ENCODE data around the gene ELFN1.
A peak's percentile ranks its signal among the peaks of the same experiment; 100 is the strongest.

ELFN1 gene

GRCh38 chr7:1665549-1666316 is 4.3 kb upstream of the ELFN1 start:
- Histone ChIP-seq H3K4me3 (ENCODE audit: low read length) (no peak overlapping the region), H3K4me1 (ENCODE audit: control insufficient read depth, insufficient read depth, low read length) (peaks cover 2% of the 10 kb centered on the region), H3K9me3 (ENCODE audit: control insufficient read depth, low read length) (no peaks in the 10 kb centered on the region), H3K9ac (ENCODE audit: low read length) (no peak overlapping the region), H3K36me3 (ENCODE audit: control insufficient read depth, insufficient read depth, low read length, severe bottlenecking) (no peaks in the 10 kb centered on the region), H3K27me3 (replicated peaks; ENCODE audit: control insufficient read depth, insufficient read depth, low read length) (peaks cover 7% of the 10 kb centered on the region)
- peak; percentile 73 for DNase-seq (ENCODE audit: low read depth)

DNA sequence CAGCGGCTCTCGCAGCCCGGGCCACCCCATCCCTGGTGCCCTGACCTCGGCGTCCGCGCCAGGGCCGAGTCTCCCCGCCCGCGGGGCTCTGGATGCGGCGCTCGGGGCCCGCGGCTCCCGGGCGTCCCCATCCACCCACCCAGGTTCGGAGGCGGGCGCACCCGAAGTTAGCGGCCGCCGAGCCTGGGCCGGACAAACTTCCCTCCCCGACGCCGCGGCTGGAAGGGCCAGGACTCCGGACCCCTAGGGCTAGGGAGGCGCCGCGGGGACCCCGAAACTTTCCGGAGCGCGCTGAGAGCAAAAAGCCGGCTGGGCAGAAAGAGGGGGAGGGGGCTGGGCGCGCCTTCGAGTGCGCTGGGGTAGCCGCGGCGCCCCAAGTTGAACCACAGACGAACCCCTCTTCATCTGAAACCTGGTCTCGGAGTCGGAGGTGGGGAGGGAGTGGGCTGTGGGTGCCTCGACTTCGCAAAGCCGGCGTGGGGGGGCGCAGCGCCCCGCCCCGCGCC is 3.7 kb upstream of the ELFN1 start:
- H3K4me3 ChIP-seq (ENCODE audit: low read length), result peak overlapping the region; percentile 58
- no peaks in the 10 kb centered on the region for H3K36me3 ChIP-seq (ENCODE audit: control insufficient read depth, insufficient read depth, low read length, severe bottlenecking)
- DNase-seq (ENCODE audit: low read depth), result peak; percentile 56
- H3K9ac ChIP-seq (ENCODE audit: low read length), result no peak overlapping the region
- peaks cover 7% of the 10 kb centered on the region for H3K27me3 ChIP-seq (replicated peaks; ENCODE audit: control insufficient read depth, insufficient read depth, low read length)
- peaks cover 2% of the 10 kb centered on the region for H3K4me1 ChIP-seq (ENCODE audit: control insufficient read depth, insufficient read depth, low read length)
- H3K9me3 ChIP-seq (ENCODE audit: control insufficient read depth, low read length), result no peaks in the 10 kb centered on the region

DNA sequence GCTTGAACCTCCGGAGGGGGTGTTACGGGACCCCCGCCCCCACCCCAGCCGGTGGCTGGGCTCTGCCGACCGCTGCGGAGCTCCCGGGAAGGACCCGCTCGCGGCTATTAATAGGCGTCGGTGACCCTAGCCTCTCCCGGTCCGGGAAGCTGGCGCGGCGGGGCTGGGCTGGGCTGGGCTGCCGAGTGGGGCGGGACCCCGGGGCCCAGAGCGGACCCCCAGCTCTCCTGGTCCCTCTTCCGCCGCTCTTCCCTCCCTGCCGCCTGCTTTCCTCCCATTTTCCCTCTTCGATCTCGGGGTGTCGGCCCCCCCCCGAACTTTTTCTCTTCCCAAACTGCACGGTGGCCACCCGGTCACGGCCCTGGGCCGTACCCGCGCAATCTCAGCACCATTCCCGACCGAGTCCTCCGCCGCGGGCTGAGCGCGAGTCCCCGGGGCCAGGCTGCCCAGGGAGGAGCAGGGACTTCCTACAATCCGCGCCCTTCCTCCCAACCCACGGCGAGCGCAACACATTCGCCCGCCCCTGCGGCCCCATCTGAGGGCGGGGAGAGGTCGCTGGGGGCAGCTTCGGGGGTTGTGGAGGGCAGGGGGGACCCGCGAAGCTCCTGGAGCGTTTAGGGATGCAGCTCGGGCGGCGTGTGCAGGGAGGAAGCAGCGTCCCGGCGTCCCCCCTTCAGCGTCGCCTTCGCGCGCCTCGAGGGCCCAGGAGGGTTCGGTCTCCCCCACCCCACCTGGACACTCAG is 3.1 kb upstream of the ELFN1 start:
- Histone ChIP-seq H3K9me3 (ENCODE audit: control insufficient read depth, low read length) (no peaks in the 10 kb centered on the region), H3K27me3 (replicated peaks; ENCODE audit: control insufficient read depth, insufficient read depth, low read length) (peaks cover 7% of the 10 kb centered on the region), H3K9ac (ENCODE audit: low read length) (no peak overlapping the region), H3K36me3 (ENCODE audit: control insufficient read depth, insufficient read depth, low read length, severe bottlenecking) (no peaks in the 10 kb centered on the region), H3K4me3 (ENCODE audit: low read length) (peak overlapping the region; percentile 58), H3K4me1 (ENCODE audit: control insufficient read depth, insufficient read depth, low read length) (peaks cover 2% of the 10 kb centered on the region)
- peak; percentile 60 for DNase-seq (ENCODE audit: low read depth)

- peak; percentile 15 for DNase-seq (ENCODE audit: low read depth)
Observed at GRCh38 chr7:1667566-1668395, 2.3 kb upstream of the ELFN1 start.

GRCh38 chr7:1668396-1669063 is 1.5 kb upstream of the ELFN1 start:
- Histone ChIP-seq H3K36me3 (ENCODE audit: control insufficient read depth, insufficient read depth, low read length, severe bottlenecking) (no peaks in the 10 kb centered on the region), H3K4me1 (ENCODE audit: control insufficient read depth, insufficient read depth, low read length) (peaks cover 2% of the 10 kb centered on the region), H3K9me3 (ENCODE audit: control insufficient read depth, low read length) (no peaks in the 10 kb centered on the region), H3K4me3 (ENCODE audit: low read length) (no peak overlapping the region), H3K27me3 (replicated peaks; ENCODE audit: control insufficient read depth, insufficient read depth, low read length) (peaks cover under 1% of the 10 kb centered on the region), H3K9ac (ENCODE audit: low read length) (no peak overlapping the region)
- no peak for DNase-seq (ENCODE audit: low read depth)

More at GRCh38 chr7:1667566-1668395, 2.3 kb upstream of the ELFN1 start:
- H3K36me3 ChIP-seq (ENCODE audit: control insufficient read depth, insufficient read depth, low read length, severe bottlenecking), result no peaks in the 10 kb centered on the region
- no peaks in the 10 kb centered on the region for H3K9me3 ChIP-seq (ENCODE audit: control insufficient read depth, low read length)
- H3K27me3 ChIP-seq (replicated peaks; ENCODE audit: control insufficient read depth, insufficient read depth, low read length), result peaks cover 5% of the 10 kb centered on the region
- no peak overlapping the region for H3K9ac ChIP-seq (ENCODE audit: low read length)
- peak overlapping the region; percentile 58 for H3K4me3 ChIP-seq (ENCODE audit: low read length)
- H3K4me1 ChIP-seq (ENCODE audit: control insufficient read depth, insufficient read depth, low read length), result peaks cover 2% of the 10 kb centered on the region

- Histone ChIP-seq H3K36me3 (ENCODE audit: control insufficient read depth, insufficient read depth, low read length, severe bottlenecking) (no peaks in the 10 kb centered on the region), H3K4me3 (ENCODE audit: low read length) (no peak overlapping the region), H3K9me3 (ENCODE audit: control insufficient read depth, low read length) (no peaks in the 10 kb centered on the region), H3K27me3 (replicated peaks; ENCODE audit: control insufficient read depth, insufficient read depth, low read length) (peaks cover 8% of the 10 kb centered on the region), H3K4me1 (ENCODE audit: control insufficient read depth, insufficient read depth, low read length) (peaks cover 2% of the 10 kb centered on the region), H3K9ac (ENCODE audit: low read length) (no peak overlapping the region)
- DNase-seq (ENCODE audit: low read depth), result peak; percentile 13
Observed at GRCh38 chr7:1669064-1669951, 769 bp upstream of the ELFN1 start.

GRCh38 chr7:1670894-1671593 is 967 bp downstream of the ELFN1 start:
- H3K27me3 ChIP-seq (replicated peaks; ENCODE audit: control insufficient read depth, insufficient read depth, low read length), result peaks cover 16% of the 10 kb centered on the region
- DNase-seq (ENCODE audit: low read depth), result no peak
- H3K4me1 ChIP-seq (ENCODE audit: control insufficient read depth, insufficient read depth, low read length), result peaks cover 2% of the 10 kb centered on the region
- H3K36me3 ChIP-seq (ENCODE audit: control insufficient read depth, insufficient read depth, low read length, severe bottlenecking), result no peaks in the 10 kb centered on the region
- H3K9ac ChIP-seq (ENCODE audit: low read length), result no peak overlapping the region
- H3K4me3 ChIP-seq (ENCODE audit: low read length), result no peak overlapping the region
- no peaks in the 10 kb centered on the region for H3K9me3 ChIP-seq (ENCODE audit: control insufficient read depth, low read length)

DNA sequence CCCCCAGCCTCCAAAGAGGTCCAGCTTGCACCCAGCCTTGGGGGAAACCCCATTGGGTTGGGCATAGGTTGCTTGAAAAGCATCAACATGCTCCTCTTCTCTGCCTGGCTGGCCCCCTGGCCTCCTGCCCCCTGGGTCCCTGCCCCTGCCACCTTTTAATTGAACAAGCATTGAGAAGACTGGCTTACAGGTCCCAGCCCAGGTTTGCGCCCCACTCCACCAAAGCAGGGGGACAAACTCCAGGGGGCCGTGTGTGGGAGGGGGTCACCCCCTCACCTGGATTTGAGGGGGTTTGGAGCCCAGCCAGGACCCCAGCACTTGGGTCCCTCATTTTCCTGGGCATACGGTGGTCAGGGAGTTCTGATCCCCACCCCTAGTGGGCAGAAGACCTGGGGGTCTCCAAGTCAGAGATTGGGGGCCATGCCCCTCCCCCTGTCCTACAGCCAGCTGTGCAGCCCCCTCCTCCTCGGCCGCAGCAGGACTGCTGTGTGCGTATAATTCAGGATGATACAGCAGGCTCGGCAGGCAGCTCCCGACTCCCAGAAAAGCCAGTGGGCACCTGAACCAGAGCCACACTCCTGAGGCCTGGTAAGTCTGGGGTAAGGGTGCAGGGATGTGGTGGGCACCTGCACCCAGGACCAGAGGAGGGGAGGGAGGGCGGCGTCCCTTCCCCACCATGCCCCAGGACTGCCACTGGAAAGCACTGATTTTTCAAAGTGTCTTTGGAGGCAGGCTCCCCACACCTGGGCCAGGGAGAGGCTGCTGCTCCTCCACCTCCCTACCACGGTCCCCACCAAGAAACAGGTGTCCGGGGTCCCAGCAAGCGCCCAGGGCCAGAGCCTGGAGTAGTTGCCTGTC is 1.7 kb downstream of the ELFN1 start:
- Histone ChIP-seq H3K9me3 (ENCODE audit: control insufficient read depth, low read length) (no peaks in the 10 kb centered on the region), H3K4me3 (ENCODE audit: low read length) (no peak overlapping the region), H3K27me3 (replicated peaks; ENCODE audit: control insufficient read depth, insufficient read depth, low read length) (peaks cover 20% of the 10 kb centered on the region), H3K9ac (ENCODE audit: low read length) (no peak overlapping the region), H3K4me1 (ENCODE audit: control insufficient read depth, insufficient read depth, low read length) (peaks cover 2% of the 10 kb centered on the region), H3K36me3 (ENCODE audit: control insufficient read depth, insufficient read depth, low read length, severe bottlenecking) (no peaks in the 10 kb centered on the region)
- no peak for DNase-seq (ENCODE audit: low read depth)

DNA sequence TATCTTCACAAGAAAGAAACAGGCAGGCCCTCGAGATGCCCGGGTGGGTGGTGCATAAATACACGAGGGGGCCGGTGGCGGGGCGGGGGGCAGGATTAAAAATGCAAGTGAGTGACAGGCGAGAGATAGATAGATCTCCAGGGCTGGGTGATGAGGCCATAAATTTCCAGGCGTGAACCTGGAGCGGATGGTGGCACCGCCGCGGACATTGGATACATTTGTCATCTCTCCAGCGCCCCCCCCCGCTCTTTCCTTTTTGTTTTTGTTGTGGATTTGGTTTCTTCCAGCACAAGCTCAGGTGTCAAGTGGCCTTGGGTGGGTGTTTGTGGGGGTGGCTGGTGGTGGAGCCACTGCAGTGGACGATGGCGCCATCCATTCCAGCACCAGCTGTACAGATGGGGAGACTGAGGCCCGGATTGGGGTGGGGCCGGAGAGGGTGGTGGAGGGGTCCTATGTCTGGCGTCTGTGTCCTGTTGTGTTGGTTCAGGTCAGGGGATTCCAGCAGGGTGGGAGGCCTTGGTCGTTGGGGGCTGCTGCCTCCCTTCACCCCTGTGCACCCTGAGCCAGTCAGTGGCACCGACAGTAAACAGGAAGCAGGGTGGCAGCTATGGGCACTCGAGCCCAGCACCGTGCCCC is 2.9 kb downstream of the ELFN1 start:
- no peak for DNase-seq (ENCODE audit: low read depth)
- Histone ChIP-seq H3K36me3 (ENCODE audit: control insufficient read depth, insufficient read depth, low read length, severe bottlenecking) (no peaks in the 10 kb centered on the region), H3K9ac (ENCODE audit: low read length) (no peak overlapping the region), H3K4me3 (ENCODE audit: low read length) (no peak overlapping the region), H3K4me1 (ENCODE audit: control insufficient read depth, insufficient read depth, low read length) (no peaks in the 10 kb centered on the region), H3K27me3 (replicated peaks; ENCODE audit: control insufficient read depth, insufficient read depth, low read length) (peaks cover 24% of the 10 kb centered on the region), H3K9me3 (ENCODE audit: control insufficient read depth, low read length) (no peaks in the 10 kb centered on the region)
